ENCODE results near the gene FXYD6. TPM values are rescaled to one million over a fixed set of nuclear protein-coding genes. Genes with fewer than 3 reads are reported as not detected.

FXYD6 gene
- total RNA-seq, 1 experiment from 2014 or later, result 12.2 TPM

DNA sequence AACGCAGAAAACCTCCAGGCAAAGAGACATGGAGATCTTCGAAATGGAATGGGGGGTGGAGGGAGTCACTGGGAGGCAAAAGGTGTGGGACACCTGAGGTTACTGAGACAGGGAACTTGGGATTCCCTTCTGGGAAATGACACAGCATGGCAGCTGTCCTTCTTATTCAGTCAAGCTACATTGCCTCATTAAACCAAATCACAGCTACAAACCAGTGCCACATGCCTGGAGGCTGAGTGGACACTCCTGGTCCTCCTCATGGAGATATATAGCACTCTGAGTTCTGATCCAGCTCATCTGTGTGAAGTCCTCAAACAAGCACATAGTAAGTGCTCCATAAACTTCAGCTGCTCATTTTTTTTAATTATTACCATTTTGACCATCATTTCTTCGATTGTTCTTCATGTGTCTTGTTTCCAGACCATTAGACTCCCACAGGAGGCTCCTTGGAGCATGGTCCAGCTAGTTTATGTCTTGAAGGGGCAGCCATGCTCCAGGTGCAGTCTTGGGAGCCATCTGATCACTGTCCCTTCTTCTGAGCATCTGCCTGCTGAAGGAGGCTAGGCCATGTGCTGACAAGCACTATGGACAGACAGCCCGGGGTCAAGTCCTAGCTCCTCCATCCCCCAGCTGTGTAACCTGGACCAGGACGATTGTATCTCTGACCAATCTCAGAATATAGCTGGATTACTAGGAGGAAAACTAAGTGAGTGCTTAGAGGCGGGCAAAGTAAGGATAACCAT is 42.2 kb downstream of the FXYD6 start:
- ChIA-PET POLR2A (ENCODE audit: low non-redundant PET) (no interaction called here), CTCF (interaction anchor here (1.1 kb wide), 1 partner anchor 112 kb away, joined by 3 read pairs; no protein-coding TSS in a partner anchor)
- Histone ChIP-seq H3K4me1 (ENCODE audit: insufficient read depth, low read length, poor library complexity, severe bottlenecking) (no peaks in the 10 kb centered on the region), H3K4me3 (ENCODE audit: low read depth, low read length, poor library complexity, severe bottlenecking) (no peak overlapping the region), H3K27ac (ENCODE audit: low read depth, low read length, poor library complexity, severe bottlenecking) (no peak overlapping the region), H3K27me3 (replicated peaks; ENCODE audit: insufficient read depth, low read depth, low read length, poor library complexity) (no peaks in the 10 kb centered on the region), H3K36me3 (ENCODE audit: insufficient read depth, low read length, poor library complexity, severe bottlenecking) (no peaks in the 10 kb centered on the region), H3K9me3 (ENCODE audit: low read depth, low read length, poor library complexity, severe bottlenecking) (no peaks in the 10 kb centered on the region)
- intact Hi-C loops (cut with micrococcal nuclease; ENCODE audit: unreplicated experiment), result no loop called here
- no TSS peak for BruUV-seq (replicated peaks)
- no peak for TF ChIP-seq EZH2 (IDR thresholded peaks at IDR 0.05; ENCODE audit: borderline replicate concordance, low read depth, low read length, poor library complexity, severe bottlenecking)
- TF ChIP-seq, protein P1, sequence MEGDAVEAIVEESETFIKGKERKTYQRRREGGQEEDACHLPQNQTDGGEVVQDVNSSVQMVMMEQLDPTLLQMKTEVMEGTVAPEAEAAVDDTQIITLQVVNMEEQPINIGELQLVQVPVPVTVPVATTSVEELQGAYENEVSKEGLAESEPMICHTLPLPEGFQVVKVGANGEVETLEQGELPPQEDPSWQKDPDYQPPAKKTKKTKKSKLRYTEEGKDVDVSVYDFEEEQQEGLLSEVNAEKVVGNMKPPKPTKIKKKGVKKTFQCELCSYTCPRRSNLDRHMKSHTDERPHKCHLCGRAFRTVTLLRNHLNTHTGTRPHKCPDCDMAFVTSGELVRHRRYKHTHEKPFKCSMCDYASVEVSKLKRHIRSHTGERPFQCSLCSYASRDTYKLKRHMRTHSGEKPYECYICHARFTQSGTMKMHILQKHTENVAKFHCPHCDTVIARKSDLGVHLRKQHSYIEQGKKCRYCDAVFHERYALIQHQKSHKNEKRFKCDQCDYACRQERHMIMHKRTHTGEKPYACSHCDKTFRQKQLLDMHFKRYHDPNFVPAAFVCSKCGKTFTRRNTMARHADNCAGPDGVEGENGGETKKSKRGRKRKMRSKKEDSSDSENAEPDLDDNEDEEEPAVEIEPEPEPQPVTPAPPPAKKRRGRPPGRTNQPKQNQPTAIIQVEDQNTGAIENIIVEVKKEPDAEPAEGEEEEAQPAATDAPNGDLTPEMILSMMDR (conservative IDR thresholded peaks at IDR 0.05; ENCODE audit: low read depth, low read length), result no peak
- no peak for DNase-seq (ENCODE audit: low spot score)

GRCh38 chr11:117833401-117833891 is 43.0 kb downstream of the FXYD6 start:
- Histone ChIP-seq H3K36me3 (ENCODE audit: insufficient read depth, low read length, poor library complexity, severe bottlenecking) (no peaks in the 10 kb centered on the region), H3K4me3 (ENCODE audit: low read depth, low read length, poor library complexity, severe bottlenecking) (no peak overlapping the region), H3K27me3 (replicated peaks; ENCODE audit: insufficient read depth, low read depth, low read length, poor library complexity) (no peaks in the 10 kb centered on the region), H3K4me1 (ENCODE audit: insufficient read depth, low read length, poor library complexity, severe bottlenecking) (no peaks in the 10 kb centered on the region), H3K27ac (ENCODE audit: low read depth, low read length, poor library complexity, severe bottlenecking) (no peak overlapping the region), H3K9me3 (ENCODE audit: low read depth, low read length, poor library complexity, severe bottlenecking) (no peaks in the 10 kb centered on the region)
- intact Hi-C loops (cut with micrococcal nuclease; ENCODE audit: unreplicated experiment), result no loop called here
- BruUV-seq (replicated peaks), result no TSS peak
- ChIA-PET POLR2A (ENCODE audit: low non-redundant PET) (no interaction called here), CTCF (interaction anchor here (0.9 kb wide), 1 partner anchor 113 kb away, joined by 3 read pairs; no protein-coding TSS in a partner anchor)
- no peak for TF ChIP-seq EZH2 (IDR thresholded peaks at IDR 0.05; ENCODE audit: borderline replicate concordance, low read depth, low read length, poor library complexity, severe bottlenecking)
- TF ChIP-seq, protein P1 (conservative IDR thresholded peaks at IDR 0.05; ENCODE audit: low read depth, low read length), result no peak
- DNase-seq (ENCODE audit: low spot score), result no peak

GRCh38 chr11:117832511-117832910 is 43.9 kb downstream of the FXYD6 start:
- H3K36me3 ChIP-seq (ENCODE audit: insufficient read depth, low read length, poor library complexity, severe bottlenecking), result no peaks in the 10 kb centered on the region
- no TSS peak for BruUV-seq (replicated peaks)
- intact Hi-C loops (cut with micrococcal nuclease; ENCODE audit: unreplicated experiment), result no loop called here
- TF ChIP-seq EZH2 (IDR thresholded peaks at IDR 0.05; ENCODE audit: borderline replicate concordance, low read depth, low read length, poor library complexity, severe bottlenecking), result no peak
- TF ChIP-seq, protein P1 (conservative IDR thresholded peaks at IDR 0.05; ENCODE audit: low read depth, low read length), result no peak
- no peak overlapping the region for H3K4me3 ChIP-seq (ENCODE audit: low read depth, low read length, poor library complexity, severe bottlenecking)
- no peaks in the 10 kb centered on the region for H3K27me3 ChIP-seq (replicated peaks; ENCODE audit: insufficient read depth, low read depth, low read length, poor library complexity)
- H3K4me1 ChIP-seq (ENCODE audit: insufficient read depth, low read length, poor library complexity, severe bottlenecking), result no peaks in the 10 kb centered on the region
- POLR2A ChIA-PET (ENCODE audit: low non-redundant PET), result no interaction called here
- no peak overlapping the region for H3K27ac ChIP-seq (ENCODE audit: low read depth, low read length, poor library complexity, severe bottlenecking)
- H3K9me3 ChIP-seq (ENCODE audit: low read depth, low read length, poor library complexity, severe bottlenecking), result no peaks in the 10 kb centered on the region
- CTCF ChIA-PET, result no interaction called here
- no peak for DNase-seq (ENCODE audit: low spot score)

Measured in A673 (cell line).